Stomach (tissue), 9 donors: ENCODE data around the gene HOGA1. TPM values are rescaled to one million over a fixed set of nuclear protein-coding genes. Genes with fewer than 3 reads are reported as not detected.
A peak's percentile ranks its signal among the peaks of the same experiment; 100 is the strongest.
"Not testable (repeated sequence)": the region's sequence is repeated elsewhere in the genome, so short reads cannot be mapped to it uniquely, and the experiment has no call there.

Experiments
- DNase-seq, 2 donors: peaks; one replicate each; pipeline versions ENCODE4 v3.0.0 to v3.0.0-alpha.2; 2013 to 2019
- H3K27ac ChIP-seq, 5 donors: fragments of 200-600 bp in 4 of 5; sonication (generic) in 4 of 5; one replicate each; pipeline ENCODE4 v1.5.1; 2013 to 2019; ENCODE audit warnings: mild to moderate bottlenecking in 1 of 5, moderate library complexity in 1 of 5
- H3K27me3 ChIP-seq, 3 donors: fragments of 200-600 bp; sonication (generic); one replicate each; pipeline ENCODE4 v1.5.1; 2017 to 2019; ENCODE audit warnings: mixed run types in 1 of 3
- H3K36me3 ChIP-seq, 4 donors: fragments of 200-600 bp; sonication (generic); 1 replicate in 3 of 4; 2 replicates in 1 of 4; pipeline ENCODE4 v1.5.1; 2016 to 2019
- H3K4me1 ChIP-seq, 4 donors: fragments of 200-600 bp; sonication (generic); one replicate each; pipeline ENCODE4 v1.5.1; 2016 to 2019
- H3K4me3 ChIP-seq, 4 donors: fragments of 200-600 bp; sonication (generic) in 3 of 4; one replicate each; pipeline ENCODE4 v1.5.1; 2016 to 2019; ENCODE audit warnings: mild to moderate bottlenecking in 1 of 4
- H3K9me3 ChIP-seq, 4 donors: fragments of 200-600 bp; sonication (generic); one replicate each; pipeline ENCODE4 v1.5.1; 2016 to 2019
- EP300 ChIP-seq: sonication (generic); formaldehyde crosslinking; IDR thresholded peaks from one replicate; pipeline ENCODE4 v1.6.1; 2017; ENCODE audit warnings: antibody characterized with exemption
- POLR2A ChIP-seq, 4 donors: fragments of 450-650 bp; IDR thresholded peaks; one replicate each; pipeline ENCODE4 v1.6.1; 2016; ENCODE audit warnings: antibody characterized with exemption in 4 of 4, control low read depth in 2 of 4, mild to moderate bottlenecking in 1 of 4, moderate library complexity in 1 of 4
- POLR2AphosphoS5 ChIP-seq, 3 donors: sonication (generic); formaldehyde crosslinking; IDR thresholded peaks; one replicate each; pipeline ENCODE4 v1.6.1; 2016; ENCODE audit warnings: antibody characterized with exemption in 3 of 3
- WGBS, 5 donors: extraction: QIAGEN DNeasy Blood & Tissue Kit in 3 of 5; methylation state at CpG; one replicate each; pipeline versions ENCODE4 v1.1.5 to v1.1.7; 2013 to 2018; 5-methylcytosine and 5-hydroxymethylcytosine counted together
- intact Hi-C: fragments of 100-400 bp; cut with DNase I; formaldehyde crosslinking; loops from one replicate; pipeline ENCODE4 v1.15.1; 2023; ENCODE audit warnings: low total_unique reads
- polyA plus RNA-seq, 3 donors: library from polyadenylated mRNA; stranded (reverse); fragments of 200-250 nt; gene quantifications; one replicate each; pipeline ENCODE4 v1.2.3, GENCODE V29; 2013
- total RNA-seq, 5 donors: library from RNA; depleted of rRNA; stranded (reverse); fragments of >200 nt; gene quantifications; one replicate each; pipeline versions ENCODE4 v1.1.0 to v1.2.3, GENCODE V29; 2014 to 2016
- TF ChIP-seq, protein P1 (sequence below), 7 experiments: fragments of 450-650 bp in 4 of 7; fragments of 200-600 bp in 3 of 7; sonication (generic) in 3 of 7; IDR thresholded peaks; one replicate each; pipeline ENCODE4 v1.5.1; 2016 to 2019; ENCODE audit warnings: antibody characterized with exemption in 7 of 7, control low read depth in 2 of 7, mild to moderate bottlenecking in 1 of 7
- donor health status: healthy with polysubstance abuse.
- donor health status: Bipolar disorder and iron deficiency.
- donor health status: healthy.

Gene HOGA1
- total and polyA plus RNA-seq, 8 donors = 0.38 TPM; not detected in 7

DNA sequence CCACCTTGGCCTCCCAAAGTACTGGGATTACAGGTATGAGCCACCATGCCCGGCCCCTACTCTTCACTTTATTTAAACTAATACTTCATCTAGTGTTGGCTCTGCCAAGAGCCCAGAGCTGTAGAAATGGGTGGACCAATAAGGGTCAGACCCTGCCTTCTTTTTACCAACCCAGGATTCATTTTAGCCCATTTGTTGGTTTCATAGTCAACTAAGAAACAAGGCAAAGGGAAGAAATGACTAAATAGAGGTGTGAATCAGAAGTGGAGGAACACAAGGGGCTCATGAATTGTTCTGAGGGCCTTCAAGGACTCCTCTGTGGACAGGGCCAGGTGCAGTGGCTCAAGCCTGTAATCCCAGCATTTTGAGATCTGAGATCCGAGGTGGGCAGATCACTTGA is 10.5 kb upstream of the HOGA1 start:
- Histone ChIP-seq H3K4me1 (peaks cover 15 to 31% (median 20%) of the 10 kb centered on the region in 4 donors), H3K27me3 (peaks cover 0 to 11% (median 0%) of the 10 kb centered on the region in 3 donors), H3K27ac (no peak overlapping the region), H3K36me3 (peaks cover 8 to 30% (median 26%) of the 10 kb centered on the region in 4 donors), H3K9me3 (no peaks in the 10 kb centered on the region), H3K4me3 (no peak overlapping the region)
- TF ChIP-seq POLR2AphosphoS5 (IDR thresholded peaks at IDR 0.05) (no peak), EP300 (no peak), POLR2A (IDR thresholded peaks at IDR 0.05) (no peak)
- TF ChIP-seq, protein P1, sequence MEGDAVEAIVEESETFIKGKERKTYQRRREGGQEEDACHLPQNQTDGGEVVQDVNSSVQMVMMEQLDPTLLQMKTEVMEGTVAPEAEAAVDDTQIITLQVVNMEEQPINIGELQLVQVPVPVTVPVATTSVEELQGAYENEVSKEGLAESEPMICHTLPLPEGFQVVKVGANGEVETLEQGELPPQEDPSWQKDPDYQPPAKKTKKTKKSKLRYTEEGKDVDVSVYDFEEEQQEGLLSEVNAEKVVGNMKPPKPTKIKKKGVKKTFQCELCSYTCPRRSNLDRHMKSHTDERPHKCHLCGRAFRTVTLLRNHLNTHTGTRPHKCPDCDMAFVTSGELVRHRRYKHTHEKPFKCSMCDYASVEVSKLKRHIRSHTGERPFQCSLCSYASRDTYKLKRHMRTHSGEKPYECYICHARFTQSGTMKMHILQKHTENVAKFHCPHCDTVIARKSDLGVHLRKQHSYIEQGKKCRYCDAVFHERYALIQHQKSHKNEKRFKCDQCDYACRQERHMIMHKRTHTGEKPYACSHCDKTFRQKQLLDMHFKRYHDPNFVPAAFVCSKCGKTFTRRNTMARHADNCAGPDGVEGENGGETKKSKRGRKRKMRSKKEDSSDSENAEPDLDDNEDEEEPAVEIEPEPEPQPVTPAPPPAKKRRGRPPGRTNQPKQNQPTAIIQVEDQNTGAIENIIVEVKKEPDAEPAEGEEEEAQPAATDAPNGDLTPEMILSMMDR (IDR thresholded peaks at IDR 0.05) = no peak
- intact Hi-C loops = no loop called here
- DNase-seq = no peak
- 46 to 93% (median 70%) methylated on average over 2 of the region's 2 CpGs for WGBS, 5 donors

DNA sequence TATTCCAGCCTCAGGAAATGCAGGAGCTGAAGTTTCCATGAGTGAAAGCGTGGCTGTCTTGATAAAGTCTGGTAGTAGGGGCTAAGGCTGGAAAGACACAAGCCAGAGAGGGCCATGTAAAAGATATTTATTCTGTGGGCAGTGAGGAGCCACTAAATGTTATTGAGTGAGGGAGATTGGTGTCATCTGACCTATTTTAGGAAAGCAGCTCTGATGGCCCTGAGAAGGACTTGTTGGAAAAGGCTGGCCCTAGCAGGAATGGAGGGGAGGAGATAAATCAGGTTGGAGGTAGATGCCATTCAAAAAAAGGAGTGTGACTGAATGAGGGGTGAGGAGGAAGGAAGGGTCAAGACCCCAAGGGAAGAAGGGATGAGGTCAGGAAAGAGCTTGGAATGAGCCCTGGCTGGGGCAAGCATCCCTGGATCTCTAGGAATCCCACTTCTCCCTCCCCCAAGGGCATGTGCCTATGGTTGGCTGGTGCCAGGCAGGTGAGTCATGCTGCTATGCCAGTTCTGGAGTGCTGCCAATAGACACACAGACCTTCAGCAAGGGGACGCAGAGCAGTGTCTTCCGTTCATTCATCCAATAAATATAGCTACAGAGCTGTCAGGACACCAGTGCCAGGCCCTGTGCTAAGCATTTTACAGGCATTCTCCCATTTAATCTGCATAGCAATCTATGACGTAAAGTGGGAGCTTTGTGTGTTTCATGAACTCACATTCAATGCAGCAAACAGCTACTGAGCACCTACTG is 9.6 kb upstream of the HOGA1 start:
- no peak overlapping the region for H3K4me3 ChIP-seq
- H3K27ac ChIP-seq = peak overlapping the region in 1 of 5 donors; percentile 27
- H3K9me3 ChIP-seq = no peaks in the 10 kb centered on the region
- peaks cover 0 to 14% (median 0%) of the 10 kb centered on the region in 3 donors for H3K27me3 ChIP-seq
- intact Hi-C loops = no loop called here
- WGBS, 5 donors = 45 to 71% (median 50%) methylated on average over 2 to 4 of the region's 4 CpGs
- H3K4me1 ChIP-seq = peaks cover 15 to 31% (median 20%) of the 10 kb centered on the region in 4 donors
- peak; percentile 74 to 80 for DNase-seq
- TF ChIP-seq POLR2AphosphoS5 (IDR thresholded peaks at IDR 0.05) = peak in 2 of 3 donors; percentile 7 to 75
- TF ChIP-seq EP300 = no peak
- TF ChIP-seq, protein P1 (IDR thresholded peaks at IDR 0.05) = no peak
- no peak for TF ChIP-seq POLR2A (IDR thresholded peaks at IDR 0.05)
- H3K36me3 ChIP-seq = peaks cover 8 to 21% (median 17%) of the 10 kb centered on the region in 4 donors

DNA sequence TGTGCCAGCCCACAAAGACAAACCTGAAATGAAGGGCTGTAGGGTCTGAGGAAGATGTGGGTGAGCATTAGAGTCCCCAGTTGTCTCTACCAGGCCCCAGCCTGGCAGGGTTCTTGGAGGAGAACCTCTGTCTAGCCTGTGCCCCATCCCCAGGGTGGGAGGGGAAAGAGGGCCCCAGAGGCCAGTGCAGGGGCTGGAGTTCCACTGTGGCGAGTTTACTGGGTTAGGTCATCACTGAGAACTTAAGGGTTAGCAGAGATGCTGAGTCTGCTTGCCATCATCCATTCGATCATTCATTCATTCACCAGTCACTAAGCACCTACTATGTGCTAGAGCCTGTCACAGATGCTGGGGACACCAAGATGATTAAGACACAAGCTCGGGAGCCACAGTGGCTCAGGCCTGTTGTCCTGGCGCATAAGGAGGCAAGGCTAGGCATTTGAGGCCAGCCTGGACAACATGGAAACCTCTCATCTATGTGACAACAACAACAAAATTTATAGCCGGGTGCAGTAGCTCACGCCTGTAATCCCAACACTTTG is 9.0 kb upstream of the HOGA1 start:
- Histone ChIP-seq H3K27me3 (peaks cover 0 to 14% (median 0%) of the 10 kb centered on the region in 3 donors), H3K4me3 (no peak overlapping the region), H3K27ac (no peak overlapping the region), H3K36me3 (peaks cover 6 to 14% (median 10%) of the 10 kb centered on the region in 4 donors), H3K4me1 (peaks cover 15 to 31% (median 20%) of the 10 kb centered on the region in 4 donors), H3K9me3 (no peaks in the 10 kb centered on the region)
- no peak for DNase-seq
- 88 to 91% (median 89%) methylated on average over 5 to 6 of the region's 6 CpGs for WGBS, 5 donors
- TF ChIP-seq, protein P1 (IDR thresholded peaks at IDR 0.05) = no peak
- TF ChIP-seq POLR2A (IDR thresholded peaks at IDR 0.05) (no peak), POLR2AphosphoS5 (IDR thresholded peaks at IDR 0.05) (no peak), EP300 (no peak)
- intact Hi-C loops = no loop called here

DNA sequence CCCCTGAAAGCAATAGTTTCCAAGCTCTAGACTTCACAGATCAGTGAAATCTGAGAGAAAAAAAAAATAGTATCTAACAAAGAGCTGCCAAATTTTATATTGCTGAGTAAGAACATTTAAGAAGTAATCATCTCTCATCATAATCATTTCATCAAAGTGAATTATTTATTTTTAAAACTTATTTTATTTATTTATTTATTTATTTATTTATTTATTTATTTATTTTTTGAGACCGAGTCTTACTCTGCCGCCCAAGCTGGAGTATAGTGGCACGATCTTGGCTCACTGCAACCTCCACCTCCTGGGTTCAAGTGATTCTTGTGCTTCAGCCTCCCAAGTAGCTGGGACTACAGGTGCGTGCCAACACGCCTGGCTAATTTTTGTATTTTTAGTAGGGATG is 7.7 kb upstream of the HOGA1 start:
- WGBS, 5 donors = 37 to 77% (median 62%) methylated on average over 5 of the region's 5 CpGs
- Histone ChIP-seq H3K27me3 (peaks cover 0 to 14% (median 0%) of the 10 kb centered on the region in 3 donors), H3K4me1 (peaks cover 10 to 25% (median 14%) of the 10 kb centered on the region in 4 donors)
- intact Hi-C loops, H3K9me3 ChIP-seq, H3K4me3 ChIP-seq, H3K27ac ChIP-seq, H3K36me3 ChIP-seq, DNase-seq: not testable (repeated sequence)
